HG03565 (cell line): ENCODE data around the gene PTAR1.

ENCODE experiments used
- ATAC-seq: cut with Tn5 transposase; IDR thresholded peaks from one replicate; pipeline ENCODE4 v1.9.1; 2021; ENCODE audit warnings: mild to moderate bottlenecking, moderate library complexity; ENCODE audit not compliant: unreplicated experiment

The PTAR1 gene

DNA sequence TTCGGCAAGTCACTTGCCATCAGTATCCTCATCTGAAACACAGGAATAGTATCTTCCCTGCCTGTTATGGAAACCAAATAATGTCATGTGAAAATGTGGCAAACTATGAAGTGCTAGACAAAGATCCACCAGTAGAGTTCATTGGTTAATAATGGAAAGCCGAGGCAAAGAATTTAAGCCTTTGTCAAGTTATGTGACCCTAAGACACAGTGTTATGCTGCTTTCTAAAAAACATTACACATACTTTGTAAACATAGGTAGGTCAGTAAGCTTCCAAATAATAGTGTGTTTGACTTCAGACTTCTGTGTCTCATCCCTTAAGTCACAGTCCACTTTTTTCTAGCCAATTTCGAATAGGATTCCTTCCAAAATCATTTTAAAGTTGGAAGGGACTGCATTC is 6.0 kb downstream of the PTAR1 start:
- ATAC-seq: no peak

DNA sequence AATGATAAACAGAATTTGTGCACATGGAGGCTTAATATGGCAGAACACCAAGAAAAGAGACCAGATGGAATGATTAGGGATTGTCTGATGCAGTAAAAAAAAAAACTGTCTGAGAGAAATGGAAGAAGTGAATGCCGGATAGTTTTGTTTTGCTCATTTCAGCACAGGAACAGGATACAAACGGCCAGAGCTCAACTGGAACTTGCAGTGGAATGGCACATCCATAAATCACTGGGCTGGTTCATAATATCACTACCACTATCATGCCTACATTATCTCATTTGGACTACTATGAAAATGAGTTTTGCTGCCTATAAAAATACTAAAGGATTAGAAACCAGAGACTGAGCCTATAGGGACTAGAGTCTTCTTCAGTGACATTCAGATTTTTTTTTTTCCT is 9.7 kb downstream of the PTAR1 start:
- ATAC-seq: no peak

DNA sequence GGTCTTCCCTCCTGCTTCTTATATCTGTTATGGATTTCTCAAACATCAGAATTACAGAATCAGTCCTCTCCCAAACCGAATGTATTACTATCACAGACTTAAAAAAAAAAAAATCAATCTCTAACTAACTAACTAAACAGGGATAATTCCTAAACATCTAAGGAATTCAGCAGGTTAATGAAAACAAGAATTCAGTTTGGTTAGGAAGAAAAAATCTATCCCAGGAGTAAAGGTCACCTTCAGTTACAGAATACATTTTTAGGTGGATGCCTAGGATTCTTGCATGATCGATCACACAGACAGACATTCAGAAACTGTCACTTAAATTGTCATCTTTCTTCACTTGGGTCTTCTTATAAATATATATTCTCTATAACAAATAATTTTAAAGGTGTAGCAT is 11.5 kb downstream of the PTAR1 start:
- no peak for ATAC-seq

DNA sequence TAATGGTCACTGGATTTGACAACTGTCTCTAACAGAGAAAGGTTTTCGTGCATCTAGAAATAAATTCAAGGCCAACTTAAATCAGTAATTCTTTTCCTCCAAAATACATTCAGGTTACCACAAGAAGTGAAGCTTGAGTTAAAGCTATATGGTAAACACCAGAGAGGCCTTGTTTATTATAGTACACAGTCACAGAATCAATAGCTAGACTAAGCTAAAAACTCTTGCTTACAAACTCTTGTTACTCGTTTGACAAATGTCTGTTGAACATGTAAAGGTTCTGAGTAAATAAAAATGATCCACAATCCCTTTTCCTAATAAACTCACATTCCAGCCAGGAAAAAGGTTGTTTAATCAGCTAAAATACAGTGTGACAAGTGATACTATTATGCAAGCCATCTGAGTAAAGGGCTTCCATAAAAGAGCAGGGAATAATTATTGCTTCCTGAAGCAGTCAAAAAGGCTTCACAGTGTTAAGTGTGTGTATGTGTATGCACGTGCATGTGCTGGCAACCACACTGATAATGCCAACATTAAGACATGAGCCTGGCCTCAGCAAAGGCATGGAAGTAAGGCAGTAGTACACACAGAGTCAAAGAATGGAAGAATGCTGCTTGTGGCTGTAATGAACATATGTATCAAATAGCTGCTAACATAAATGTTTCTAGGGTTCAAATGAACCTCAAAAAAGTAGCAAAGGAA is 12.8 kb downstream of the PTAR1 start:
- ATAC-seq: no peak

DNA sequence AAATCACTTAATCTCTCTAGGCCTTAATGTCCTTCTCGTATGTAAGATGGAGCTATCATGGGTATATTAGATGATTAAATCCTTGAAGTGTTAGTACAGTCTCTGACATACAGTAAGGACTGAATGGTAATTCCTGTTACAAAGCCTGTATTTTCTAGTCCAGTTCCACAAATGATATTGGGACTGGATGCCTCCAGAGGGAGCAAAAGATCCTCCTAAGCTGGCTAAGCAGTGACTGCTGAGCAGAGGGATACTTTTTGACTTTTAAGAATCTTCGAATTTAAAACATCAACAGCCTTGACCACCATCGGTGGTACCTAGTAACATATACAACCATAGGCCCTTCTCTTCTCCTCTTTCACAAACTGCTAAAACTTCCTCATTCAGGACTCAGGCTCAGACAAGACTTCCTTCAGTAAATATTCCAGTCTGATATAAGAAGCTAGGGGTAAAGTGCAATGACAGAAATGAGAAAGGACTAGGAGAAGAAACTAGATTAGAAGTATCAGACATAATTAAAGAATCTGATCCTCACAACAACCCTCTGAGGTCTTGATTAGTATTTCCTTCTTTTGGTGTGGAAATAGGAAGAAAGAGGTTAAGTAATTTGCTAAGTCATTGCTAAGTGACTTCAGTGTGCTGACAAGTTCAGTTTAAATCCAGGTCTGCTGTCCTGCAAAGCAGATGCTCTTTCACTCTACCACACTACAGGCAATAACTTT is 13.9 kb downstream of the PTAR1 start:
- ATAC-seq: no peak

DNA sequence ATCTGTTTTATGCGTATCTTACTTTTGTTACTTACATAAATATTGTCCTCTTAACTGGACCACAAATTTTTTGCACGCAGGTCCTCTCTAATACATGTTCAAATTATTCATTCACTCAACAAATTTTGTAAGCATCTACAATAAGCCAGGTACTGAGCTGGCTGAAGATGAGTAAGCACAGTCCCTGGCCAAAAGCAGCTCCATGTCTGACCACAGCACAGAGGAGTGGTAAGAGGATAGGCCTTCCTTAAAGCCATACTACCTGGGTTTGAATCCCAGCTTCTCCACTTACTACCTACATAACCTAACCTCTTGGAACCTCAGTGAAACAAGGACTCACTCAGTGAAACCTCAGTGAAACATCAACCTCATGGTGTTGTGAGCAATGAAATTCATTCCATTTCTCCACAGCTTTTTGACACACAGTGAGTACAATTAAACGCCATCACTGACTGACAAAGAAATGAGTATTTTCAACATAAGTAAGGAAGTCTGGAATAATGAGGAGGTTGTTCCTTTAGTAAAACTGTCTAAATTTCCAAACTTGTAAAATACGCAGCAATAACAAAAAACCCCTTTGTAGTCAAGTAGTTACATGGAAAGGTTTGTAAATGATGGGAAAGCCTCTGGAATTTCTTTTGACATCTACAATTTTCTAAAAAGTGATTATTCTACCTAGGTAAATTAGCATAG is 15.0 kb downstream of the PTAR1 start:
- ATAC-seq: no peak

DNA sequence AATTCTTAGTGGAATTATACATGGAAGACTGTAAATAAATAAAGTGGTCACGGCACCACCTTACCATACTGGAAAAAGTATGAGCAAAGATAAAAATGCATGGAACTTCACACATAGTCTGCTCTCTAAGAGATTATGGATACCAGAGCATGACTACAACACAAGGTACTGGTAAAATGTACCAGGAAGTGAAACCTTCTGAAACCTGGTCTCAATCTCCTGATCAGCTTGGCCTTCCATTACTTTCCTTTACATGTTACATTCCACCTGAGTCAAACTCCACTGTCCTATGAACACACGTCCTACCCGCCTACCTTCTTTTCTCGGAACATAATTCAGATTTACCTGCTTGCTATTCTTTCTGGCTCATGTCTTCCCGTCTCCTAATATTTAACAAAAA is 15.9 kb downstream of the PTAR1 start:
- ATAC-seq: no peak

DNA sequence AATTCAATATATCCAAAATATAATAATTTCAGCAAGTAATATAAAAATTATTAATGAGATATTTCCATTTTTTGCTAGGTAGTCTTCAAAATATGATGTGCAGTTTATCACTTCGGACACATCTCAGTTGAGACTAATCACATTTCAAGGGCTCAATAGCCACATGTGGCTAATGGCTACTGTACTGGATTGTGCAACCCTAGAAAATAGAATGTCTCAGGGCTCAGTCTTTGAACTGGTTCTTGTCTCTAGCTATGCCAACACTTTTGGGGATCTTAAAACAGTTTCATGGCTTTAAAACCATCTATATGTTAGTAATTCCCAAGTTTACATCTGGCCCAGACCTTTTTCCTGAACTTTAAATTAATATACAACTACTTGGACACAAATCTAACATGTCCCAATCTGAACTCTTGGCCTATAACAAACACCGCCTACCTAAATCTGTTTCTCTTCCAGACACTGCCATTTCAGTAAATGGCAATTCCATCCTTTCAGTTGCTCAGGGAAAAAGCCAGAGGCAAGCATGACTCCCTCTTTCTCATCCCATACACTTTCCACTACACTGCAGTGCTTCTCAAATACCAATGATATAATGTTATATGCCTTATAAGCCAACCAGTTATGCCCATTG is 18.8 kb downstream of the PTAR1 start:
- no peak for ATAC-seq

DNA sequence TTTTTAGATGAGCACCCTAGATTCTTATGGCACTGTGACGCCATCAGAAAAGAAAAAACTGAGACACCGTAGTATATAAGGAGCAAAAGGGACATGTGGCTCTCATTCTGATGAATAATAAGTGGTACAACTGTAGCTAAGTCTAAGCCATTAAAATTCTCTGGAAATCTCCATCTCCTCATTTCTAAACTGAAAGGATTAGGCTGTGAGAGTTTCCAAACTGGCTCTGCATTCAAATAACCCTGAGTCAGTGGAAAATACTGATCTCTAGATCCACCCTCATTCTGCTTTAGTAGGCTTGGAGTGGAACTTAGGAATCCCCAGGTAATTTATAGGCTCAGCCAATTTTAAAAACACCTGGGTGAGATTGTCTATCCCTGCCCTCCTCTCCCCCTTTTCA is 28.5 kb downstream of the PTAR1 start:
- ATAC-seq: no peak

DNA sequence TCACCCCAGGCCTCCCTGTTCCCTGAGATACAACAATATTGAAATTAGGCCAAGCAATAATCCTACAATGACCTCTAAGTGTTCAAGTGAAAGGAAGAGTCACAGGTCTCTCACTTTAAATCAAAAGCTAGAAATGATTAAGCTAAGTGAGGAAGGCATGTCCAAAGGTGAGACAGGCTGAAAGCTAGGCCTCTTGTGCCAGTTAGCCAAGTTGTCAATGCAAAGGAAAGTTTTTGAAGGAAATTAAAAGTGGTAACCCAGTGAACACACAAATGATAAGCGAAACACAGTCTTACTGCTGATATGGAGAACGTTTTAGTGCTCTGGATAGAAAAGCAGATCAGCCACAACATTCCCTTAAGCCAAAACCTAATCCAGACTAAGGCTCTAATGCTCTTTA is 39.8 kb downstream of the PTAR1 start:
- ATAC-seq: no peak

DNA sequence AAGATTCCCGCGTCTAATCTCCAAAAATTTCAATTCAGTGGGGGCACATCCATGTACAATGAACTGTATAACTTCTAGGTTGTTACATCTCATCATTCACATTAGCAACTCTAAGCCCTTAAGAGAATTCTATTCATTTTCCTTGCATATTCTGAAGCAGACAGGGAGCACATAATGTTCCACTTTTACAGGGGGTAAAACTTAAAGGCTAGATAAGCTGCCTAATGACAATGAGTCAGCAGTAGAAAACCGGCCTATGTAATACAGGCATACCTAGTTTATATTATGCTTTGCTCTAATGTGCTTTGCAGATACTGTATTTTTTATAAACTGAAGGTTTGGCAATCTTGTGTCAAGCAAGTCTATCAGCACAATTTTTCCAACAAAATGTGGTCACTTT is 40.4 kb downstream of the PTAR1 start:
- no peak for ATAC-seq

DNA sequence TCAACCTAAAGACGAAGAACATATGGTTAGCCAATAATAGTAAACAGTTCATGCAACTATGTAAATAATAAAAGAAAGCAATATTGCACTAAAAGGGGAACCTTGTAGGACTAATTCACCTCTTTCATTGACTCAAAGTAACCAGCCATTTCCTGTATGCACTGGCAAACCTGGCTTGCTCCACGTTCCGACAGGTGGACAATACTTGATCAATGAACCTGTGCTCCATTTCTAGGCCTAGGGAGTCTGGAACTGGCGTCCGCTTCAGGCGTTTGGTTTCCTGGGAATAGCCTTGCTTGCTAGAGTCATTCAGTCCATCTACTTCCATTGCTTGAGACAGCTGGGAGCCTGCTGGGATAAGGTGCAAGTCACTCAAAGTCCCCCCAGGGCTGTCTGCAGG is 41.6 kb downstream of the PTAR1 start:
- ATAC-seq: no peak

DNA sequence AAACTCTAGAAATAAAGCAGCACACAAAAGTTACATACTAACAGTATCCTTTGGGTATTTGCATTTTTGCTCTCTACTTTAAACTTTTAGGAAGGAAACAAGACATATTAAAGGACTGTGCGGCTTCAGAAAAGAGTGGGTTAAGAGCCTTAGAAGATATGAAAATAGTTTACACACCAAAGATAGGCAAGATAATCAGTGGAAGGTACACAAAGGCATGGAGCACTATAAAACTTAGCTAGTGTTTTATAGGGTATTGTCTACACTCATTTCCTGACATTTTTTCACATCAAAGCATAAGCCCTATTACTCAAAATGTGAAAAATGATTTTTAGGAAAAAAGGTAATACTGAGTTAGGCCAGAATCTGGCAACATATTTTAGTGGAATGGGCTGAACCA is 44.0 kb downstream of the PTAR1 start:
- no peak for ATAC-seq

DNA sequence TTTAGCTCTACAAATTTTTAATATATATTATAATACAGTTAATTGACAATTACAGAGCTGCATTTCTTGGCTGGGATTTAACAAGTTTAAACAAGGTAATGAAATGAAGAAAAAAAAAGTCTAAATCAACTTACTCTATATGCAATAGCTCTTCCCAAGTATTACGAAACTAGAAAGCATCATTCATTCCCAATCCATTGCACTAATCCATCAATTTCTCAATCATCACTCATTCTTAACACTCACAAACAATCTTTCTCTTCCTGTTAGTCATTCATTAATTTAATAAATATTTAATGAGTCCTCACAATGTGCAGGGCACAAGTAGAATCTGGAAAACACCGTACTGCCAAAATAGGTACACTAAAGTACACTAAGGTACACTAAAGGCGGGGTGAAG is 44.7 kb downstream of the PTAR1 start:
- no peak for ATAC-seq

DNA sequence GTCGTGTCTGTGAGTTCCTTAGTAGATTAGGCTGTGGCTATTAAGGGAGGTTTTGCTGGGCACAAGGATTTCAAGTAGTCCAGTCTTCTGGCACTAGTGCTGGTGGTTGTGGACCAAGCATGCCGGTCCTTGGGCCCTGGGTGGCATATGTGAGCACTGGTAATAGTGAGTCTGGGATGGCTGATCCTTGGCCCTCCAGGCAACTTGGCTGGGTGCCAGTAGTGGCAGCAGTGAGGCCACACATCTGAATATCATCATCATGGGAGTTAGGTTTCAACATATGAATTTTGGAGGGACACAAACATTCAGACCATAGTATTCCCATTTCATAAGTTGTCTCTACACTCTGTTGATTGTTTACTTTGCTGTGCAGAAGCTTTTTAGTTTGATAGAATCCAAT is 62.3 kb downstream of the PTAR1 start:
- no peak for ATAC-seq

DNA sequence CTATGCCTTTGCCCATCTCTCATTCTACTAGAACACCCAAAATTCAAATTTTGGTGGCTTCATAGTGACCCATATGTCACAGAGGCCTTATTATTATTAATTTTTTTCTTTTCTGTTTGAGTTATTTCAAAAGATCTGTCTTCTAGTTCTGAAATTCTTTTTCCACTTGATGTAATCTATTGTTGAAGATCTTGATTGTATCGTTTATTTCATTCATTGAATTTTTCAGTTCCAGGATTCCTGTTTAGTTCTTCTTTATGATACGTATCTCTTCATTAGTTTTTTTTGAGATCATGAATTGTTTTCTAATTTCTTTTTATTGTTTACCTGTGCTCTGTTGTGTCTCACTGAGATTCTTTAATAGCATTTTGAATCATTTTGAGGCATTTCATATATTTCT is 63.0 kb downstream of the PTAR1 start:
- ATAC-seq: no peak

DNA sequence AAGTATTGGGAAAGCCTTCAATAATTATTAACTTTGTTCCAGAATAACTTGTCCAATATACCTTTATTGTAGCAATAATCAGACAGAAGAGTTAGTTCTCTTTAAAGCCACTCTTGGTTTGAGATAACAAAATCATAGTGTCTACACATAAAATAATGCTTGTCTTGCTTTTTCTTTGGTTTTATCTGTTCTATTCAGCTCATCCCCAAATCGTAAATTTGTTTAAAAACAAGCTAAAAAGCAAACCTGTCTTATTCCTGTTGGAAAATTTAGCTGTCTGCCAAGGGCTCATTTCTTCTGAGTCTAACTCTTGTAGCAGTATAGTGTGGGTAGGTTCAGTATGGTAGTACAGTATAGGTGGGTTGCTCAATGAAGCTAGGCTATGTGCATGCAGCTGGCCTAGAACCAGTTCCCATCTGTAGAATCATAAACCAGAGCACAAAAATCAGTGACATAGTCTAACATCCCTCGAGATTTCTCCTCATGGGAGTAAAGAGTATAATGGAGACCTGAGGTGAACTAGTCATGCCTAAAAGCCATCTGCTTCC is 69.7 kb downstream of the PTAR1 start:
- ATAC-seq: no peak

DNA sequence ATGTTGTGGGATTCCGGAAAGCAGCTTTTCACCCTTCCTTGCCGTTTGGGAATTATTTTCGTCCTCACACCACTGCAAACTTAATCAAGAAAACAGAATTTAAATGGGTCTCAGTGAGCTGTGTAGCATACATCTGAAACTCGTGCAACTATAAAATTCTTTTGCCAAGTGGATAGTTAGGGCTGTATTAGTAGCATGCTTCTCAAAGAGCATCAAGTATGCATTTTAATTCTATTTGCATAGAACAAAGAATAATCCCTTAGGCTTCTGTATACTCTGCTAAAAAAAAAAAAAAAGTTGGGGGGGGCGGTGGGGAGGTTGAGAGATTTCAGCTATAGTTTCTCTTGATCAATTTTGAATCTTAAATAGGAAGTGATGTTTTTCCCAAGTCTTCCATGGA is 75.9 kb downstream of the PTAR1 start:
- no peak for ATAC-seq

DNA sequence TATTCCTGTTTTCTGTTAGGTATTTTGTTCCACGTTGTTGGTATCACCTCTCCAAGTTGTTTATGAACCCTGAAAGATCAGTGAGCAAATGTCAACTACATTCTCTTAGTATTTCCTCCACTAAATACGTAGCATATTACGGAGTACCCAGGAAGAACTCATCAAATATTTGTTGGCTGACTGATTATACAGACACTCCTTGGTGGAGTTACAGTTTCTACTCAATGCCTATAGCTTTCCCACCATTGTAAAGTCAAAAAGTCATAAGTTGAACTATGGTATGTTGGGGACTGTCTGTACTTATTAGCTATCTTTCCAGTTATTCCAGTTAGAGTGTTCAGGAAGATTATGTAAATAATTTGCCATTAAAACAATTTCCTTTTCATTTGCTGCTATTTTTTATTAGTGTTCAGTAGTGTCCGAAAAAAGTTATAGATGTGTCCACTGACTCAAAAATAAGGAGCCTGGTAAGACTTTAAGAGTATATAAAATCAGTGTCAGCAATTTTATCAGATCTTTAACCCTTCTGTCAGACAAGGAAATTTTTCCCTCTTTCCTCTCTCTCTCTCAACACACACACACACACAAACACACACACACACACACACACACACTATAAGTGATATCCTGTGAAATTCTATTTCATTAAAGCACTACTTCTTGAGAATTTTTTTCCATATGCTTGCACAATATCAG is 80.8 kb downstream of the PTAR1 start:
- ATAC-seq: no peak

DNA sequence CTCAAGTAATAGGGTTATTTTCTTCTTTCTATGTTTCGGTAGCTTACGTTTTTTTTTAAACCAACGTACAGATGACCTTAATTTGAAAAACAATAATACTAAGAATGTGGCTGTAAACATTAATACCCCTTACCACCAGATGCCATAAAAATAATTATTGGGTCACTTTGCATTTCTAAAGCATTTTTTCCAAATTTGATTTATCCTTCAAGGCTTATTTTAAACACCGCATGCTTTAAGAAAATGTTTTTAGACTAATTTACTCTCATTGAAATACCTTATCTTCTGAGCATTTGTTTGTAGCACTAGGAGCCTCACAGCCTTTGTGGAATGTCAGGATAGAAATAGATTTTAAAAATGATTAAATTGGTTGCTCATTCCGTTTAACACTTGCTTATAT is 81.9 kb downstream of the PTAR1 start:
- ATAC-seq: no peak

DNA sequence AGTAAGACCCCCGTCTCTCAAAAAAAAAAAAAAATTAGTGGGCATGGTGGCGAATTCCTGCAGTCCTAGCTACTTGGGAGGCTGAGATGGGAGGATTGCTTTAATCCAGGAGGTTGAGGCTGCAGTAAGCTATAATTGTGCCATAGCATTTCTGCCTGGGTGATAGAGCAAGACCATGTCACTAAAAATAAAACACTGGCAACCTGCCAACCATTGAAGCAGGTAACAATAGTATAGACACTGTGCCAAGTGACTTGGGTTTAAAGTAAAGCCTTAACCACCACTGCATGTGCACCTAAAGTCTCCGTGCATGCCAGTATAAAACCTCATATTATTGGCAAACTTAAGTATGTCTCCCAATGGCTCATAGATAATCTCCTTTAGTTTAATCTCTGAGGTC is 84.2 kb downstream of the PTAR1 start:
- ATAC-seq: no peak
